NCI-H128 (cell line): ENCODE results near the gene SH2D1B.

Experiments
- DNase-seq: peaks from one replicate; lab custom pipeline; 2025; ENCODE audit not compliant: unreplicated experiment; lab: John Stamatoyannopoulos, UW

The SH2D1B gene

GRCh38 chr1:162383091-162383490 lies 28.8 kb downstream of the SH2D1B start:
- no peak for DNase-seq

GRCh38 chr1:162381941-162382750 lies 29.8 kb downstream of the SH2D1B start:
- no peak for DNase-seq

- no peak for DNase-seq
Measured at GRCh38 chr1:162381383-162381782, 30.6 kb downstream of the SH2D1B start, which contains the start of gene C1orf226. TSS of gene C1orf226 (plus strand) at chr1:162381728. CDS start at chr1:162381902, 174 bp downstream.

- no peak for DNase-seq
Measured at GRCh38 chr1:162380061-162380846, 31.7 kb downstream of the SH2D1B start.

- DNase-seq, result no peak
Measured at GRCh38 chr1:162376691-162377090, 35.2 kb downstream of the SH2D1B start, which contains the start of gene SPATA46. TSS of gene SPATA46 (minus strand) at chr1:162376854. CDS start at chr1:162376790, 64 bp downstream.

GRCh38 chr1:162375463-162375862 lies 36.5 kb downstream of the SH2D1B start:
- no peak for DNase-seq

GRCh38 chr1:162374406-162374805 lies 37.5 kb downstream of the SH2D1B start:
- DNase-seq, result no peak

- DNase-seq, result no peak
Measured at GRCh38 chr1:162373541-162374260, 38.2 kb downstream of the SH2D1B start.

- no peak for DNase-seq
Measured at GRCh38 chr1:162373072-162373427, 38.9 kb downstream of the SH2D1B start.

GRCh38 chr1:162372159-162373071 lies 39.5 kb downstream of the SH2D1B start:
- no peak for DNase-seq

GRCh38 chr1:162371611-162372010 lies 40.3 kb downstream of the SH2D1B start:
- no peak for DNase-seq

GRCh38 chr1:162370721-162371120 lies 41.2 kb downstream of the SH2D1B start:
- DNase-seq, result no peak

- DNase-seq, result no peak
Measured at GRCh38 chr1:162370161-162370560, 41.8 kb downstream of the SH2D1B start.

GRCh38 chr1:162369571-162369970 lies 42.4 kb downstream of the SH2D1B start:
- no peak for DNase-seq

- DNase-seq, result no peak
Measured at GRCh38 chr1:162368451-162368850, 43.5 kb downstream of the SH2D1B start.

GRCh38 chr1:162367772-162368171 lies 44.2 kb downstream of the SH2D1B start:
- DNase-seq, result no peak

GRCh38 chr1:162367073-162367472 lies 44.9 kb downstream of the SH2D1B start:
- DNase-seq, result no peak

- DNase-seq, result no peak
Measured at GRCh38 chr1:162366671-162367070, 45.3 kb downstream of the SH2D1B start.

- no peak for DNase-seq
Measured at GRCh38 chr1:162366149-162366548, 45.8 kb downstream of the SH2D1B start.

- no peak for DNase-seq
Measured at GRCh38 chr1:162365284-162366020, 46.5 kb downstream of the SH2D1B start.
